Effector memory CD8-positive, alpha-beta T cell (primary cell): ENCODE data around the gene RAB26.
A peak's percentile ranks its signal among the peaks of the same experiment; 100 is the strongest.

Experiments
- ATAC-seq: fragments of 150-1000 bp; cut with Tn5 transposase; replicated peaks from 2 replicates; pipeline ENCODE4 v1.10.0; 2021; ENCODE audit warnings: mild to moderate bottlenecking, moderate library complexity
- DNase-seq, 3 experiments: peaks; one replicate each; pipeline ENCODE4 v3.0.0; 2021
- H3K27ac Mint-ChIP-seq, 2 donors: one replicate each; pipeline ENCODE4 v1.8.0; 2022; ENCODE audit warnings: mild to moderate bottlenecking in 2 of 2, mixed read lengths in 2 of 2, moderate library complexity in 2 of 2
- H3K27me3 Mint-ChIP-seq, 2 donors: one replicate each; pipeline ENCODE4 v1.8.0; 2022; ENCODE audit warnings: mixed read lengths in 2 of 2
- H3K36me3 Mint-ChIP-seq: one replicate; pipeline ENCODE4 v1.8.0; 2022; ENCODE audit warnings: mild to moderate bottlenecking, moderate library complexity, mixed read lengths; ENCODE audit not compliant: insufficient read depth
- H3K4me1 Mint-ChIP-seq, 2 donors: one replicate each; pipeline ENCODE4 v1.8.0; 2022; ENCODE audit warnings: low read depth in 2 of 2, mixed read lengths in 2 of 2
- H3K4me3 Mint-ChIP-seq, 2 donors: one replicate each; pipeline ENCODE4 v1.8.0; 2022; ENCODE audit warnings: mild to moderate bottlenecking in 2 of 2, mixed read lengths in 2 of 2, moderate library complexity in 2 of 2
- H3K9me3 Mint-ChIP-seq, 2 donors: one replicate each; pipeline ENCODE4 v1.8.0; 2022; ENCODE audit warnings: mixed read lengths in 2 of 2

The RAB26 gene

GRCh38 chr16:2142942-2143877 is 5.2 kb upstream of the RAB26 start:
- no peaks in the 10 kb centered on the region for H3K9me3 Mint-ChIP-seq
- DNase-seq (no peak), ATAC-seq (no peak)
- H3K4me3 Mint-ChIP-seq, result no peak overlapping the region
- H3K27me3 Mint-ChIP-seq, result no peaks in the 10 kb centered on the region
- H3K36me3 Mint-ChIP-seq, result peaks cover 7% of the 10 kb centered on the region
- H3K4me1 Mint-ChIP-seq, result peaks cover 2 to 6% of the 10 kb centered on the region in 2 donors
- H3K27ac Mint-ChIP-seq, result no peak overlapping the region

GRCh38 chr16:2143878-2144485 is 4.4 kb upstream of the RAB26 start:
- Mint-ChIP-seq H3K9me3 (no peaks in the 10 kb centered on the region), H3K4me3 (no peak overlapping the region), H3K4me1 (peaks cover 2 to 6% of the 10 kb centered on the region in 2 donors), H3K36me3 (peaks cover 7% of the 10 kb centered on the region), H3K27me3 (no peaks in the 10 kb centered on the region), H3K27ac (no peak overlapping the region)
- DNase-seq (no peak), ATAC-seq (no peak)

GRCh38 chr16:2145843-2146242 is 2.6 kb upstream of the RAB26 start:
- no peak overlapping the region for H3K4me3 Mint-ChIP-seq
- H3K27ac Mint-ChIP-seq, result no peak overlapping the region
- peaks cover 4 to 6% of the 10 kb centered on the region in 2 donors for H3K4me1 Mint-ChIP-seq
- ATAC-seq (no peak), DNase-seq (no peak)
- no peaks in the 10 kb centered on the region for H3K27me3 Mint-ChIP-seq
- H3K9me3 Mint-ChIP-seq, result no peaks in the 10 kb centered on the region
- peaks cover 7% of the 10 kb centered on the region for H3K36me3 Mint-ChIP-seq

- H3K9me3 Mint-ChIP-seq, result no peaks in the 10 kb centered on the region
- no peaks in the 10 kb centered on the region for H3K27me3 Mint-ChIP-seq
- peaks cover 7 to 13% of the 10 kb centered on the region in 2 donors for H3K4me1 Mint-ChIP-seq
- H3K36me3 Mint-ChIP-seq, result peaks cover 3% of the 10 kb centered on the region
- no peak for DNase-seq
- ATAC-seq, result no peak
- H3K27ac Mint-ChIP-seq, result no peak overlapping the region
- H3K4me3 Mint-ChIP-seq, result peak overlapping the region; percentile 29 to 52
These were observed 1.0 kb upstream of the RAB26 start for GRCh38 chr16:2147378-2147777.

- no peaks in the 10 kb centered on the region for H3K9me3 Mint-ChIP-seq
- DNase-seq (no peak), ATAC-seq (peak; percentile 45)
- H3K27ac Mint-ChIP-seq, result no peak overlapping the region
- H3K4me1 Mint-ChIP-seq, result peaks cover 20 to 23% of the 10 kb centered on the region in 2 donors
- H3K36me3 Mint-ChIP-seq, result peaks cover 5% of the 10 kb centered on the region
- H3K4me3 Mint-ChIP-seq, result peak overlapping the region; percentile 62 to 69
- H3K27me3 Mint-ChIP-seq, result no peaks in the 10 kb centered on the region
These were observed 547 bp downstream of the RAB26 start for GRCh38 chr16:2148714-2149629.

- H3K36me3 Mint-ChIP-seq, result peaks cover 7% of the 10 kb centered on the region
- no peaks in the 10 kb centered on the region for H3K9me3 Mint-ChIP-seq
- H3K27ac Mint-ChIP-seq, result no peak overlapping the region
- DNase-seq, result no peak
- ATAC-seq, result no peak
- H3K4me1 Mint-ChIP-seq, result peaks cover 28 to 30% of the 10 kb centered on the region in 2 donors
- H3K27me3 Mint-ChIP-seq, result no peaks in the 10 kb centered on the region
- H3K4me3 Mint-ChIP-seq, result peak overlapping the region; percentile 62 to 69
These were observed 1.4 kb downstream of the RAB26 start for GRCh38 chr16:2149630-2150417.

- no peak for ATAC-seq
- DNase-seq, result no peak
- Mint-ChIP-seq H3K36me3 (peaks cover 15% of the 10 kb centered on the region), H3K4me3 (peak overlapping the region in 1 of 2 donors; percentile 62), H3K27ac (no peak overlapping the region), H3K9me3 (no peaks in the 10 kb centered on the region), H3K27me3 (no peaks in the 10 kb centered on the region), H3K4me1 (peaks cover 29 to 37% of the 10 kb centered on the region in 2 donors)
These were observed 2.2 kb downstream of the RAB26 start for GRCh38 chr16:2150418-2151187.

- Mint-ChIP-seq H3K27me3 (no peaks in the 10 kb centered on the region), H3K27ac (peak overlapping the region in 1 of 2 donors; percentile 24), H3K9me3 (no peaks in the 10 kb centered on the region), H3K4me3 (peak overlapping the region in 1 of 2 donors; percentile 97), H3K4me1 (peaks cover 35 to 43% of the 10 kb centered on the region in 2 donors), H3K36me3 (peaks cover 15% of the 10 kb centered on the region)
- ATAC-seq, result no peak
- no peak for DNase-seq
These were observed 3.0 kb downstream of the RAB26 start for GRCh38 chr16:2151188-2152091.

GRCh38 chr16:2152695-2153506 is 4.5 kb downstream of the RAB26 start:
- Mint-ChIP-seq H3K27ac (peak overlapping the region; percentile 58 to 81), H3K9me3 (no peaks in the 10 kb centered on the region), H3K27me3 (no peaks in the 10 kb centered on the region), H3K4me3 (peak overlapping the region; percentile 95 to 97), H3K36me3 (peaks cover 15% of the 10 kb centered on the region), H3K4me1 (peaks cover 49 to 57% of the 10 kb centered on the region in 2 donors)
- DNase-seq, result no peak
- ATAC-seq, result no peak

GRCh38 chr16:2154533-2155090 is 6.2 kb downstream of the RAB26 start:
- Mint-ChIP-seq H3K4me3 (peak overlapping the region; percentile 95 to 97), H3K9me3 (no peaks in the 10 kb centered on the region), H3K36me3 (peaks cover 15% of the 10 kb centered on the region), H3K4me1 (peaks cover 60 to 63% of the 10 kb centered on the region in 2 donors), H3K27ac (peak overlapping the region; percentile 87 to 93), H3K27me3 (no peaks in the 10 kb centered on the region)
- ATAC-seq, result no peak
- no peak for DNase-seq
